HG02763 (cell line): ENCODE results near the gene RPS27A.
"Not testable (repeated sequence)": the region's sequence is repeated elsewhere in the genome, so short reads cannot be mapped to it uniquely, and the experiment has no call there.

Experiments used
- ATAC-seq: cut with Tn5 transposase; IDR thresholded peaks from one replicate; pipeline ENCODE4 v1.9.1; 2021; ENCODE audit warnings: mild to moderate bottlenecking, moderate library complexity; ENCODE audit not compliant: unreplicated experiment

RPS27A gene

GRCh38 chr2:55236992-55237543 is 4.6 kb downstream of the RPS27A start:
- ATAC-seq: no peak

- ATAC-seq: no peak
Measured at GRCh38 chr2:55239656-55240222, 7.3 kb downstream of the RPS27A start.

DNA sequence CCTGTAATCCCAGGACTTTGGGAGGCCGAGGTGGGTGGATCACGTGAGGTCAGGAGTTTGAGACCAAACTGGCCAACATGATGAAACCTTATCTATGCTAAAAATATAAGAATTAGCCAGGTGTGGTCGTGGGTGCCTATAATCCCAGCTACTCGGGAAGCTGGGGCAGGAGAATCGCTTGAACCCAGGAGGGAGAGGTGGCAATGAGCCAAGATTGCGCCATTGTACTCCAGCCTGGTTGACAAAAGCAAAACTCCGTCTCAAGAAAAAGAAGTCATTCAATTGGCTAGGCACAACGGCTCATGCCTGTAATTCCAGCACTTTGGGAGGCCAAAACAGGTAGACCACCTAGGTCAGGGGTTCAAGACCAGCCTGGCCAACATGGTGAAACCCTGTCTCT is 9.1 kb downstream of the RPS27A start:
- ATAC-seq: not testable (repeated sequence)

DNA sequence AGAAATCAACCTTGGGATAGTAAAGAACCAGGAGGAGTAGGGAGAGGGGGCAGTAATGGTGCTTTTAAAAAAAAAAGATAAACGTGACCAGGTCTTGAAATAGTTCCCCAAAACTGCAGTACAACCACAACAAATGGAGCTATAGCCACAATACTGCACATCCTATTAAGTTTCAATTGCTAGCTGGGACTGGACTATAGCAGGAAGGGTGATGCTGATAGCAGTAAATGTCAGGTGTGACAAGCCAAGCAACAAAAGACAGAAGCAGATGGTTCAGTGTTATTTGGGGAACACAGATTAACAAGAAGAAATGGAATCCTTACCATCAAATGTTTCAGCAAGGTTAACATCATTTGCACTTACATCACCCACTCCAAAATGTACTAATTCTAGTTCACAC is 10.1 kb downstream of the RPS27A start:
- no peak for ATAC-seq

DNA sequence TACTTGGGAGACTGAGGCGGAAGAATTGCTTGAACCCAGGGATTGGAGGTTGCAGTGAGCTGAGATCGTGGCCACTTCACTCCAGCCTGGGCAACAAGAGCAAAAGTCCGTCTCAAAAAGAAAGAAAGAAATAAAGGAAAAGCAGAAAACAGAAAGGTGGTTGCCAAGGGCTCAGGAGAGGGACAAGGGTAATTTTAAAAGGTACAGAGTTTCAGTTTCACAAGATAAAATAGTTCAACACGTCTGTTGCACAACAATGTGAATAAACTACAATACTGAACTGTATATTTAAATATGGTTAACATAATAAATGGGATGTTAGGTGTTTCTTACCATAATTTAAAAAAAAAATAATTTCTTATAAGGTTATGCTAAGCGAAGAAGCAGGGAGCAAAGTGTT is 12.9 kb downstream of the RPS27A start:
- ATAC-seq: no peak

DNA sequence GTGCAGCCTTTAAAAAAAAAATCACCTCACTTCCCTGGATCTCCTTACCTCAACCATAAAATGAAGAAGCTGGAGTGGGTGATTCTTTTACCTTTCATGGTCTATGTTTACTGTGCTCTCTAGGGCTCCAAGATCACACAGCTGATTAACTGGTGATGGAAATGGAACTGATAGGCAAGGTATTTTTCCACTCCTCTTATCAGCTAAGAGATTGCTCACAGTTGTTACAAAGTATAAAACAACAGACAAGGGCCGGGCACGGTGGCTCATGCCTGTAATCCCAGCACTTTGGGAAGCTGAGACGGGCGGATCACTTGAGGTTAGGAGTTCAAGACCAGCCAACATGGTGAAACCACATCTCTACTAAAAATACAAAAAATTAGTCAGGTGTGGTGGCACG is 14.5 kb downstream of the RPS27A start:
- ATAC-seq: no peak

- no peak for ATAC-seq
Measured at GRCh38 chr2:55252832-55253231, 20.3 kb downstream of the RPS27A start.

DNA sequence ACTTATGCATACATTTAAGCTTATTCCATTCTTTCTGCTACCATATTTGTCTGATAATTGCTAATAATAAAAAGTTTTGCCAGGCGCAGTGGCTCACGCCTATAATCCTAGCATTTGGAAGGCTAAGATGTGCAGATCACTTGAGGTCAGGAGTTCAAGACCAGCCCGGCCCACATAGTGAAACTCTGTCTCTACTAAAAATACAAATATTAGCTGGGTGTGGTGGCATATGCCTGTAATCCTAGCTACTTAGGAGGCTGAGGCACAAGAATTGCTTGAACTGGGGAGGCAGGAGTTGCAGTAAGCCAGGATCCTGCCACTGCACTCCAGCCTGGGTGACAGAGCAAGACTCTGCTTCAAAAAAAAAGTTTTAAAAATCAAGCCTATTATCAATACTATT is 27.1 kb downstream of the RPS27A start:
- not testable (repeated sequence) for ATAC-seq

GRCh38 chr2:55268288-55268906 is 35.9 kb downstream of the RPS27A start:
- no peak for ATAC-seq

- peak; percentile 97 for ATAC-seq
Measured at GRCh38 chr2:55268907-55269644, 36.6 kb downstream of the RPS27A start, which contains the start of gene MTIF2. TSS of gene MTIF2 (minus strand) at chr2:55269231. CDS start at chr2:55263858, 5,373 bp downstream.

- no peak for ATAC-seq
Measured at GRCh38 chr2:55269645-55269990, 37.1 kb downstream of the RPS27A start.

GRCh38 chr2:55274346-55274745 is 41.9 kb downstream of the RPS27A start:
- ATAC-seq: not testable (repeated sequence)

- no peak for ATAC-seq
Measured at GRCh38 chr2:55277310-55277709, 44.8 kb downstream of the RPS27A start.

DNA sequence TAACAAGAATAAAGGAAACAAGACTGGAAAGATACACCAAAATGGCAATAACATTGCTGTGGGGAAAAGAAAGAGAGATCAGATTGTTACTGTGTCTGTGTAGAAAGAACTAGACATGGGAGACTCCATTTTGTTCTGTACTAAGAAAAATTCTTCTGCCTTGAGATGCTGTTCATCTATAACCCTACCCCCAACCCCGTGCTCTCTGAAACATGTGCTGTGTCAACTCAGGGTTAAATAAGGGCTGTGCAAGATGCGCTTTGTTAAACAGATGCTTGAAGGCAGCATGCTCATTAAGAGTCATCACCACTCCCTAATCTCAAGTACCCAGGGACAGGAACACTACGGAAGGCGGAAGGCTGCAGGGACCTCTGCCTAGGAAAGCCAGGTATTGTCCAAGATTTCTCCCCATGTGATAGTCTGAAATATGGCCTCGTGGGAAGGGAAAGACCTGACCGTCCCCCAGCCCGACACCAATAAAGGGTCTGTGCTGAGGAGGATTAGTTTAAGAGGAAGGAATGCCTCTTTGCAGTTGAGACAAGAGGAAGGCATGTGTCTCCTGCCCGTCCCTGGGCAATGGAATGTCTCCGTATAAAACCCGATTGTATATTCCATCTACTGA is 46.8 kb downstream of the RPS27A start:
- not testable (repeated sequence) for ATAC-seq

DNA sequence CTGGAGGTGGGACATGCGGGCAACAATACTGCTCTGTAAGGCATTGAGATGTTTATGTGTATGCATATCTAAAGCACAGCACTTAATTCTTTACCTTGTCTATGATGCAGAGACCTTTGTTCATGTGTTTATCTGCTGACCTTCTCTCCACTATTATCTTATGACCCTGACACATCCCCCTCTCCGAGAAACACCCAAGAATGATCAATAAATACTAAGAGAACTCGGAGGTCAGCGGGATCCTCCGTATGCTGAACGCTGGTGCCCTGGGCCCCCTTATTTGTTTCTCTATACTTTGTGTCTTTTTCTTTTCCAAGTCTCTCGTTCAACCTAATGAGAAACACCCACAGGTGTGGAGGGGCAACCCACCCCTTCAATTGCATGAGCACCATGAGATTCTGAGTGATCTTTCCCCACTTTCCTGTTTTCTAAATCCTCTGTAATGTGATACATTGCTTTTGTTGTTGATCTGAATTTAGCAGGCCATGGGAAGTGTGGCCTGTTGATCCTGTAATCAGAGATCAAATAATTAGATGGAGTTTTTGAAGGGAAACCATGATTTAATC is 47.5 kb downstream of the RPS27A start:
- not testable (repeated sequence) for ATAC-seq

- not testable (repeated sequence) for ATAC-seq
Measured at GRCh38 chr2:55280851-55281546, 48.5 kb downstream of the RPS27A start.

GRCh38 chr2:55282110-55282917 is 49.8 kb downstream of the RPS27A start:
- peak; percentile 99 for ATAC-seq

GRCh38 chr2:55283083-55283482 is 50.6 kb downstream of the RPS27A start:
- ATAC-seq: no peak
